Fibroblast of mammary gland (primary cell): Measurements from ENCODE around the gene OR56A3.

ENCODE experiments used
- DNase-seq: peaks from one replicate; pipeline ENCODE4 v3.0.0-alpha.2; 2010; ENCODE audit warnings: low read depth
- H3K4me3 ChIP-seq: 2 replicates; pipeline ENCODE4 v1.5.1; 2011; ENCODE audit warnings: low read depth, mild to moderate bottlenecking, low read length, moderate library complexity; ENCODE audit not compliant: control insufficient read depth
- TF ChIP-seq, protein P1 (sequence below): conservative IDR thresholded peaks from 2 replicates; pipeline ENCODE4 v1.5.1; 2011; ENCODE audit warnings: low read depth, low read length, inconsistent platforms; ENCODE audit not compliant: control insufficient read depth, insufficient read depth

OR56A3 gene

DNA sequence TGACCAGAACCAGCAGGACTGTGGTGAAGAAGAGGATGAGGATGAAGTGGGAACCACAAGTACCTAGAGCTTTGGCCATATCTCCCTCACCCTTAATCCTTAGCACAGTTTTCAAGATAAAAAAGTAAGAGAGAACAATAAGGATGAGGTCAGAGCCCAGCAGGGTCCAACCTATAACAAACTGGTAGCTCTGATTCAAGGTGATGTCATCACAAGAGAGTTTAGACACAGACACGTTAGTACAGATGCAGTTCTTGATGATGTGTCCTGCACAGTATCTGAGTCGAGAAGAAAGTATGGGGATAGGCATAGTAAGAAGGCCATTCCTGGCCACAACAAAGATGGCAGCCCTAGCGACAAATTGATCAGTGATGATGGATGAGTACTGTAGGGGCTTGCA, 25.7 kb downstream of the OR56A3 start:
- no peak overlapping the region for H3K4me3 ChIP-seq
- DNase-seq: no peak
- TF ChIP-seq, protein P1, sequence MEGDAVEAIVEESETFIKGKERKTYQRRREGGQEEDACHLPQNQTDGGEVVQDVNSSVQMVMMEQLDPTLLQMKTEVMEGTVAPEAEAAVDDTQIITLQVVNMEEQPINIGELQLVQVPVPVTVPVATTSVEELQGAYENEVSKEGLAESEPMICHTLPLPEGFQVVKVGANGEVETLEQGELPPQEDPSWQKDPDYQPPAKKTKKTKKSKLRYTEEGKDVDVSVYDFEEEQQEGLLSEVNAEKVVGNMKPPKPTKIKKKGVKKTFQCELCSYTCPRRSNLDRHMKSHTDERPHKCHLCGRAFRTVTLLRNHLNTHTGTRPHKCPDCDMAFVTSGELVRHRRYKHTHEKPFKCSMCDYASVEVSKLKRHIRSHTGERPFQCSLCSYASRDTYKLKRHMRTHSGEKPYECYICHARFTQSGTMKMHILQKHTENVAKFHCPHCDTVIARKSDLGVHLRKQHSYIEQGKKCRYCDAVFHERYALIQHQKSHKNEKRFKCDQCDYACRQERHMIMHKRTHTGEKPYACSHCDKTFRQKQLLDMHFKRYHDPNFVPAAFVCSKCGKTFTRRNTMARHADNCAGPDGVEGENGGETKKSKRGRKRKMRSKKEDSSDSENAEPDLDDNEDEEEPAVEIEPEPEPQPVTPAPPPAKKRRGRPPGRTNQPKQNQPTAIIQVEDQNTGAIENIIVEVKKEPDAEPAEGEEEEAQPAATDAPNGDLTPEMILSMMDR: no peak

DNA sequence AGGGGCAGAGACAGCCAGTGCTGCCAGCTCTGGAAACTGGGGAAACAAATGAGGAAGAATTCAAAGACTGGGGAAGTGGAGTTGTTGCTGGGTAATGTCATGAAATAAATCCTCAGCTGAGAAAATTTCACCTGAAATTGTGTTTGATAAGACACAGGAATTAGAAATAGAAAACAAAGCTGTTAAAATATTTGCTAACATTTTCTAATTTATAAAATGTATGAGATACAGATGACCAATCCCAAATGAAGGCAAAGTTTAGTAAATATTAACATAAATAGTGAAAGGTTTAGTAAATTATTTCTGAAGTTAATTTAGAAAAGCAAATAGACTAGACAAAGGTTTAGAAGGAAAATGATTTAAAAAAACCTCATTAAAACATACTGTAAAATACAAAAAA, 26.3 kb downstream of the OR56A3 start, which contains the start of gene OR56A5:
Gene OR56A5, minus strand, starts transcription at position 101 of the 400 bp plus-strand sequence. Its CDS starts 0 bp downstream, at position 101.
- TF ChIP-seq, protein P1: no peak
- no peak within 1 kb of the TSS for H3K4me3 ChIP-seq

DNA sequence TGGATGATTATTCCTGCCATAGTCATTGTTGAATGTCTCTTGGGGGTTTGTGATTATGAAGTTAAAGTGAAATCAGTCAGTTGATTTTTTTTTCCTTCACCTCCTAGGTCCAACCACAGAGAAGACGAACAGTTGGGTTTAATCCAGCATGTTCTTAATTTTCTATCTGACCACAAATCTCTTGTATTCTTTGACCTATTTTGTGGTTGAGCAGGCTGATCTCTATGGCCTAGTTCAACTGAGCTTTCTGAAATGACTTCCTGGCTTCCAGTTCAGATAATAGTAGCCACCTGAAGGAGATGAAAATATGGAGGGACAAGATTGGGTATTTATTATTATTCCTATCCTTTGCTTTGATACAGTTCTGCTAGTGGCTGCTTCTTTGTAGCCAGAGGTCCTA, 31.5 kb downstream of the OR56A3 start:
- DNase-seq: no peak
- TF ChIP-seq, protein P1: no peak
- H3K4me3 ChIP-seq: no peak overlapping the region

More for the DNA sequence above, 26.3 kb downstream of the OR56A3 start, which contains the start of gene OR56A5:
- DNase-seq: no peak

DNA sequence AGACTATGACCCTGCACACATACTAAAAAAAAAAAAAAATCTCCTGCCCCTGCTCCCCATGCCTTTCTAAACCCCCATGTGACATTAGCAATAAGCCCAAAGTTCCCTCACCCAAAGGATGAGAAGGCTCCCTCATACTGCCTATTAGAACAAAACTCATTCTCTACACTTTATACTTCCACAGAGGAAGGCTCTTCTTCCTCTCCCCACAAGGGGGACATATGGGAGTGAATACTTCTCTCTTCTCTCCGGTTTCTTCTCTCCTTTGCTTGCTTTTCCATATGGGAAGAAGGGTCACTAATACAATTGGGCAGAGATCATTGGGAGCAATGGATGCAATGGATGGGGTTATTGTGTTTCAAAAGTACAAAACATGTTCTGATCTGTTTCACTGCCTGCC, 41.4 kb downstream of the OR56A3 start:
- H3K4me3 ChIP-seq: no peak overlapping the region
- TF ChIP-seq, protein P1: no peak
- no peak for DNase-seq

DNA sequence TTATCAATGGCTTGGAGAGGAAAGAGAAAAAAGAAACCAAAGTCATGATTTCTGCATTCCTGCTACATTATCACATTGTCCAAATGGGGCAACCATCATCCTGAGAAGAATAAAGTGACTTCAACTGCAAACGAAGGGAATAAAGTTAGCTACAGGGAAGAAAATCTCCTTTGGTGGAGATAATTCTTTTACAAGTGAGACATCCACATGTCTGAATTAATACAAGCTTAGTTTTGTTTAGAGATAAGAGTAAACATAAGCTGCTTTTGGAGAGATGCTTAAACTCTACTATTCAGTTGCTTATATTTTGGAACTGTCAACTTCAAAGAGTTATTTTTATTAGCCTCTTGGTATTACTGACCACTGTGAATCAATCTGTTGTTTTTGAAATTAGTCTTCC, 44.8 kb downstream of the OR56A3 start, which contains the start of gene OR52L1:
Gene OR52L1, minus strand, starts transcription at position 101 of the 400 bp plus-strand sequence. Its CDS starts 55 bp downstream, at position 46.
- TF ChIP-seq, protein P1: no peak

DNA sequence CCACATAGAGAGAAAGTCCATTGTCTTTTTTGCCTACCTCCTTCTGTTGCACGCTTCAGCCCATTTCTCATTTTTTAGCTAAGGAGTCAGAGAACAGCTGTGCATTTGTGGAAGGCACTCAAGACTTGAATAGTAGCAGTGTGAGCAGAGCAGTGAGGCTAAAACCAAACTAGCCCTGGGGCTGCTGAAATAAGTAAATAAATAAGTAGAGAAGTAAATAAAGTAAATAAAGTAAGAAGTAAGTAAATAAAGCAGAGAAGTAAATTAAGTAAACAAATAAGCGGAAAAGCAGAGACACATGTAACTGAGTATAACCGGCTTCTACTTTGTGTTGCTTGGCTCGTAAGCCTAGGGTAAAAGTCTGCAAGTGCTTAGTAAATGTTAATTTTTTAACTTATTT, 47.2 kb downstream of the OR56A3 start:
- no peak for DNase-seq
- TF ChIP-seq, protein P1: no peak
- no peak overlapping the region for H3K4me3 ChIP-seq

More for the DNA sequence above, 44.8 kb downstream of the OR56A3 start, which contains the start of gene OR52L1:
- no peak for DNase-seq
- no peak within 1 kb of the TSS for H3K4me3 ChIP-seq

DNA sequence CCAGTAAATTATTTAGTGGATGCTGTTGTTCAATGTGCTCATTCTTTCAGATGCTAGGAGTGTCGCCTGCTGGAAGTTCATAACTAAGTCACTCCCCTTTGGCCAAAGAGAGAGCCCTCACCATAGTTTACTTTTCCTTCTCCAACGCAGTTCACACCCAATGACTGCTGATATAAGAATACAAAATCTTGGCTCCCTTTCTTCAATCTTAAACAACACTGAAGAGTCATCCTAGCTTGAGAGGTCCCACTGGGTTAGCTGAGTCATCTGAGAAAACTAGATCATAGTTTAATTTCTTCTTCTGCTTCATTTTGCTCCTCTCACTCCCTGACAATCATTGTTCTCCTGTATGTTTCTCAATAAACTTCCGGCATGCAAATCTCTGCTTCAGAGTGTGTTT, 50.1 kb downstream of the OR56A3 start:
- DNase-seq: peak; percentile 68
- TF ChIP-seq, protein P1: no peak
- no peak overlapping the region for H3K4me3 ChIP-seq
